ENCODE data around the gene R3HDM4. TPM values are rescaled to one million over a fixed set of nuclear protein-coding genes. Genes with fewer than 3 reads are reported as not detected.

R3HDM4 gene
- total RNA-seq, 8 experiments from 2014 or later: 25.7 to 35.6 (median 30.1) TPM

GRCh38 chr19:953445-954271 lies 40.6 kb upstream of the R3HDM4 start:
- in situ Hi-C loops (cut with MboI; ENCODE audit: low pct_unique_long_range_greater_than_20kb in 2 of 9, low sequenced_read_pairs in 9 of 9, unreplicated experiment in 9 of 9): no loop called here
- WGBS, 10 experiments: 33 to 73% methylated on average over 1 to 3 of the region's 33 CpGs; no CpG with 5 or more reads in 8 of the 10 experiments
- Histone ChIP-seq H3K27ac (peak overlapping the region in 1 of 2 donors; percentile 42), H3K4me1 (replicated peaks in 1 of 2) (peaks cover 34 to 53% of the 10 kb centered on the region in 2 donors), H3K4me3 (no peak overlapping the region)
- ATAC-seq (replicated peaks in 6 of 8): peak in 2 of 8 experiments; percentile 5 to 6

GRCh38 chr19:952680-953444 lies 39.8 kb upstream of the R3HDM4 start:
- in situ Hi-C loops (cut with MboI; ENCODE audit: low pct_unique_long_range_greater_than_20kb in 2 of 9, low sequenced_read_pairs in 9 of 9, unreplicated experiment in 9 of 9): no loop called here
- no CpG with 5 or more reads among the region's 21 CpGs for WGBS, 10 experiments
- peak in 2 of 8 experiments; percentile 15 to 20 for ATAC-seq (replicated peaks in 6 of 8)
- H3K4me3 ChIP-seq: no peak overlapping the region
- H3K27ac ChIP-seq: peak overlapping the region in 1 of 2 donors; percentile 42
- peaks cover 34 to 53% of the 10 kb centered on the region in 2 donors for H3K4me1 ChIP-seq (replicated peaks in 1 of 2)

DNA sequence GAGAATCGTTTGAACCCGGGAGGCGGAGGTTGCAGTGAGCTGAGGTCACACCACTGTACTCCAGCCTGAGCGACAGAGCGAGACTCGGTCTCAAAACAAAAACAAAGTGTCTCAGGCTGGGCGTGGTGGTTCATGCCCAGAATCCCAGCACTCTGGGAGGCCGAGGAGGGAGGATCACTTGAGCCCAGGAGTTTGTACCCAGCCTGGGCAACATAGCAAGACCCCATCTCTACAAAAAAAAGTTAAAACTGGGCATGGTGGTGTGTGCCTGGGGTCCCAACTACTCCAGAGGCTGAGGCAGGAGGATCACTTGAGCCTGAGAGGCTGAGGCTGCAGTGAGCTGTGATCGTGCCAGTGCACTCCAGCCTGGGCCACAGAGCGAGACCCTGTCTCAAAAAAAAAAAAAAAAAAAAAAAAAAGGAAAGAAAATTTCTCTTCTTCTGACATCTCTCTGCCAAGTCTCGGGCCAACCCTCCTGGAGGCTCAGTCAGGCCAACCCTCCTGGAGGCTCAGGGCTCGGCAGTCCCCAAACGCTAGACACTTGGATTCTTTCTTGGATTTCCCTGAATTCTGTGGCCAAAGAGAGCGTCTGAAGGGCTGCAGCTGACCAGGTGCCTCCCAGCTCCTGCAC lies 39.1 kb upstream of the R3HDM4 start:
- ATAC-seq (replicated peaks in 6 of 8): no peak

DNA sequence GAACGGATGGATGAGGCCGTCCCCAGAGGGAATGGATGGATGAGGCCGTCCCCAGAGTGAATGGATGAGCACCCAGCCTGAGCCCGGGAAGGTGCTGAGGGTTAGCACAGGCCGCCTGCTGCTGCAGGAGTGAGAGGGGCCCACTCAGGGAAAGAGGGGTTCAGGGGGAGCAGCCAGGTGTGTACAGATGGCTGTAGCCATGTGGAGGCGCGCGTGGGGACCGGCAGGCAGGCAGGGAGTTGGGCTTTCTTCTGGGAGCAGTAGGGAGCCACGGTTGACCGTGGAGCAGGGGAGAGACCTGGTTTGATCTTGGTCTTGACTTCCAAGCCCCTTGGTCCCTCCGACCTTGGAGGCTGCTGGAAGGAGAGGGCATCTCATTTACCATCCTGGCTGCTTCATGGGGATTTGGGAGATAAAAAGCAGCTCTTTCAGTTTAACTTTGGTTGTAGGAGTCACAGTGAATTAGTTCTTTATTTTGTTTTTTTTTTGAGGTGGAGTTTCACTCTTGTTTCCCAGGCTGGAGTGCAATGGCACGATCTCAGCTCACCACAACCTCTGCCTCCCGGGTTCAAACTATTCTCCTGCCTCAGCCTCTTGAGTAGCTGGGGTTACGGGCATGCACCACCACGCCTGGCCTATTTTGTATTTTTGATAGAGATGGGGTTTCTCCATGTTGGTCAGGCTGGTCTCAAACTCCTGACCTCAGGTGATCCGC lies 37.5 kb upstream of the R3HDM4 start:
- H3K4me3 ChIP-seq: no peak overlapping the region
- peak overlapping the region in 1 of 2 donors; percentile 5 for H3K27ac ChIP-seq
- in situ Hi-C loops (cut with MboI; ENCODE audit: low pct_unique_long_range_greater_than_20kb in 2 of 9, low sequenced_read_pairs in 9 of 9, unreplicated experiment in 9 of 9): no loop called here
- 0 to 100% (median 96%) methylated on average over 1 to 7 of the region's 17 CpGs; no CpG with 5 or more reads in 4 of the 10 experiments for WGBS, 10 experiments
- peaks cover 16 to 32% of the 10 kb centered on the region in 2 donors for H3K4me1 ChIP-seq (replicated peaks in 1 of 2)
- no peak for ATAC-seq (replicated peaks in 6 of 8)

More for the DNA sequence above, 39.1 kb upstream of the R3HDM4 start:
- 90 to 100% (median 96%) methylated on average over 1 to 5 of the region's 14 CpGs; no CpG with 5 or more reads in 5 of the 10 experiments for WGBS, 10 experiments
- peaks cover 33 to 49% of the 10 kb centered on the region in 2 donors for H3K4me1 ChIP-seq (replicated peaks in 1 of 2)
- in situ Hi-C loops (cut with MboI; ENCODE audit: low pct_unique_long_range_greater_than_20kb in 2 of 9, low sequenced_read_pairs in 9 of 9, unreplicated experiment in 9 of 9): no loop called here
- H3K4me3 ChIP-seq: no peak overlapping the region
- peak overlapping the region in 1 of 2 donors; percentile 42 for H3K27ac ChIP-seq

DNA sequence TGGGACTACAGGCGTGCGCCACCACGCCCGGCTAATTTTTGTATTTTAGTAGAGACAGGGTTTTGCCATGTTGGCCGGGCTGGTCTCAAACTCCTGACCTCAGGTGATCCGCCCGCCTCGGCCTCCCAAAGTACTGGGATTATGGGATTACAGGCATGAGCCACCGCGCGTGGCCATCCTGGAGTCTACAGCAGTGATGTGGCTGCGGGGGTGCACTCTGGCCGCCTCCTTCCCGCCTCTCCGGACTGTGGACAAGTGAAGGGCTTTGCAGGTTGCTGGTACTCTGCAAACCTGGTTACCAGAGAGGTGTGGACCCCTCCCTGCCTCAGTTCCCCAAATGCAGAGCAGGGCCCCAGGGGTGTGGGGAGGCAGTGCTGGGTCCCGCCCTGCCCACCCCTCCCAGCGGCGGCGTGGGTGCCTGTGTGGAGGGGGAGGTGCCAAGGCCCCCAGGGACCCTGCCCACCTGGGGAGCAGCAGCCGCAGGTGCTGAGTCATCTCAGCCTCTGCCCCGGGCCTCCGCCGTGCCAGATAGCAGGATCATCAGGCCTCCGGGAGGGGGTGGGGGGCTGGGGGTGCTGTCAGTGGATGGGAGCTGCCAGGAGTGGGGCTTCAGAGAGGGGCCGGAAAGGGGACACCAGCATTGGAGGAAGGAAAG lies 36.0 kb upstream of the R3HDM4 start:
- H3K4me3 ChIP-seq: no peak overlapping the region
- H3K4me1 ChIP-seq (replicated peaks in 1 of 2): peaks cover 13 to 17% of the 10 kb centered on the region in 2 donors
- no peak overlapping the region for H3K27ac ChIP-seq
- no peak for ATAC-seq (replicated peaks in 6 of 8)
- 60 to 100% (median 100%) methylated on average over 1 to 2 of the region's 25 CpGs; no CpG with 5 or more reads in 5 of the 10 experiments for WGBS, 10 experiments
- in situ Hi-C loops (cut with MboI; ENCODE audit: low pct_unique_long_range_greater_than_20kb in 2 of 9, low sequenced_read_pairs in 9 of 9, unreplicated experiment in 9 of 9): no loop called here

GRCh38 chr19:947707-948539 lies 34.9 kb upstream of the R3HDM4 start:
- no peak overlapping the region for H3K27ac ChIP-seq
- in situ Hi-C loops (cut with MboI; ENCODE audit: low pct_unique_long_range_greater_than_20kb in 2 of 9, low sequenced_read_pairs in 9 of 9, unreplicated experiment in 9 of 9): no loop called here
- peaks cover 5 to 6% of the 10 kb centered on the region in 2 donors for H3K4me1 ChIP-seq (replicated peaks in 1 of 2)
- H3K4me3 ChIP-seq: no peak overlapping the region
- 95% methylated on average over 4 to 12 of the region's 47 CpGs; no CpG with 5 or more reads in 8 of the 10 experiments for WGBS, 10 experiments
- no peak for ATAC-seq (replicated peaks in 6 of 8)

- no peaks in the 10 kb centered on the region for H3K4me1 ChIP-seq (replicated peaks in 1 of 2)
- ATAC-seq (replicated peaks in 6 of 8): no peak
- in situ Hi-C loops (cut with MboI; ENCODE audit: low pct_unique_long_range_greater_than_20kb in 2 of 9, low sequenced_read_pairs in 9 of 9, unreplicated experiment in 9 of 9): no loop called here
- 86 to 100% (median 99%) methylated on average over 1 to 7 of the region's 30 CpGs; no CpG with 5 or more reads in 6 of the 10 experiments for WGBS, 10 experiments
- H3K27ac ChIP-seq: no peak overlapping the region
- H3K4me3 ChIP-seq: no peak overlapping the region
Observed at GRCh38 chr19:947090-947706, 34.2 kb upstream of the R3HDM4 start.

GRCh38 chr19:945401-946252 lies 32.6 kb upstream of the R3HDM4 start:
- ATAC-seq (replicated peaks in 6 of 8): peak in 1 of 8 experiments; percentile 14

DNA sequence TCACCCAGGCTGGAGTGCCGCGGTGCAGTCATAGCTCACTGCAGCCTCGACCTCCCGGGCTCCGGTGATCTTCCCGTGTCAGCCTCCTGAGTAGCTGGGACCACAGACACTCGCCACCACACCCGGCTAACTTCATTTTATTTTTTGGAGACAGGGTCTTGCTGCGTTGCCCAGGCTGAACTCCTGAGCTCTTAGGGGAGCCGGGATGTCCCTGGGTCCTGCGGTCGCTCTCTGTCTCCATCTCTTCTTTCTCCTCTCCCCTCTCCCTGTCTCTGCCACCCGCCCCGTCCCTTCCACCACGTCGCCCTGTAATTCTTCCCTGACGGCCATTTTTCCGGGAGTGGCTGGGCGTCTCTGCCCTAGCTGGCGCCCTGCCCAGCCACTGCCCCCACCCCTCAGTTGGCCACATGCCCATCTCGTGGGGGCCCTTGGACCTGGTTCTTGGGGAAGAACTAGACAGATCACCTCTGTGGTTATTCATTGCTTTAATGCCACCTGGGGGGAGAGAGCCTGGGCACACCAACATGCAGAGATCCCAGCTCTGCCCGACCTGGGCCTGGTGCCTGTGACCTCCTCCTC lies 31.7 kb upstream of the R3HDM4 start:
- peak in 2 of 8 experiments; percentile 39 to 44 for ATAC-seq (replicated peaks in 6 of 8)
- H3K4me1 ChIP-seq (replicated peaks in 1 of 2): no peaks in the 10 kb centered on the region
- in situ Hi-C loops (cut with MboI; ENCODE audit: low pct_unique_long_range_greater_than_20kb in 2 of 9, low sequenced_read_pairs in 9 of 9, unreplicated experiment in 9 of 9): no loop called here
- H3K4me3 ChIP-seq: no peak overlapping the region
- 43 to 100% (median 69%) methylated on average over 1 to 5 of the region's 22 CpGs; no CpG with 5 or more reads in 6 of the 10 experiments for WGBS, 10 experiments
- H3K27ac ChIP-seq: no peak overlapping the region

More at GRCh38 chr19:945401-946252, 32.6 kb upstream of the R3HDM4 start:
- no peaks in the 10 kb centered on the region for H3K4me1 ChIP-seq (replicated peaks in 1 of 2)
- H3K27ac ChIP-seq: no peak overlapping the region
- in situ Hi-C loops (cut with MboI; ENCODE audit: low pct_unique_long_range_greater_than_20kb in 2 of 9, low sequenced_read_pairs in 9 of 9, unreplicated experiment in 9 of 9): no loop called here
- 88 to 100% (median 89%) methylated on average over 1 to 13 of the region's 37 CpGs; no CpG with 5 or more reads in 5 of the 10 experiments for WGBS, 10 experiments
- no peak overlapping the region for H3K4me3 ChIP-seq

DNA sequence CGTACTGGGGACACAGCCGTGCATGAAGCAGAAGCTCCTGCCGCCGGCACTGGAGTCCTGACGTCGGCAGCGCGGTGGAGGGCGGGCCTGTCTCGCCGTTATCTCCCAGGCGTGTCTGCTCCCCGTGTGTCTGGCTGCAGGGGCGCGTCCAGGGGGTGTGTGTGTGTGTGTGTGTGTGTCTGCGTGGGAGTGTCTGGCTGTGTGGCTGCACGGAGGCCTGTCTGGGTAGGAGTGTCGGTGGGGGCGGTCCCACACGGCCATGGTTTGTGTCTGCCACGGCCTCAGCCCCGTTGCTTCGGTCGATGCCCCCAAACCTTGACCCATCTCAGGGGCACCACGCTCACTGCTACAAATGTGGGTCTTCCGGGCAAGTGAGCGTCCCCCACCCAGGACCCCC lies 31.1 kb upstream of the R3HDM4 start:
- in situ Hi-C loops (cut with MboI; ENCODE audit: low pct_unique_long_range_greater_than_20kb in 2 of 9, low sequenced_read_pairs in 9 of 9, unreplicated experiment in 9 of 9): no loop called here
- peak in 2 of 8 experiments; percentile 35 to 76 for ATAC-seq (replicated peaks in 6 of 8)
- H3K4me1 ChIP-seq (replicated peaks in 1 of 2): no peaks in the 10 kb centered on the region
- H3K4me3 ChIP-seq: no peak overlapping the region
- WGBS, 10 experiments: 87 to 100% methylated on average over 1 to 7 of the region's 27 CpGs; no CpG with 5 or more reads in 8 of the 10 experiments
- no peak overlapping the region for H3K27ac ChIP-seq
